Measurements from ENCODE around the gene PIMREG.
A peak's percentile ranks its signal among the peaks of the same experiment; 100 is the strongest.

- peak; percentile 53; the same call in 1 of the 2 replicates for TF ChIP-seq POLR2A (IDR thresholded peaks at IDR 0.05; ENCODE audit: low read depth, low read length)
- no peak for TF ChIP-seq SPI1 (IDR thresholded peaks at IDR 0.05; ENCODE audit: low read depth, low read length)
- peak; percentile 44; the same call in 1 of the 2 replicates for TF ChIP-seq TAF1 (IDR thresholded peaks at IDR 0.05; ENCODE audit: low read depth, low read length)
- TF ChIP-seq POLR2AphosphoS5 (IDR thresholded peaks at IDR 0.05; ENCODE audit: low read depth, low read length): peak; percentile 49; the same call in 1 of the 2 replicates
- TF ChIP-seq PAX5 (IDR thresholded peaks at IDR 0.05; ENCODE audit: insufficient read depth, low read length, severe bottlenecking): no peak
These were observed at the start of gene PIMREG for GRCh38 chr17:6443692-6444570.

Data from GM12891 (cell line).